ENCODE results near the gene MYO9A.

The MYO9A gene

DNA sequence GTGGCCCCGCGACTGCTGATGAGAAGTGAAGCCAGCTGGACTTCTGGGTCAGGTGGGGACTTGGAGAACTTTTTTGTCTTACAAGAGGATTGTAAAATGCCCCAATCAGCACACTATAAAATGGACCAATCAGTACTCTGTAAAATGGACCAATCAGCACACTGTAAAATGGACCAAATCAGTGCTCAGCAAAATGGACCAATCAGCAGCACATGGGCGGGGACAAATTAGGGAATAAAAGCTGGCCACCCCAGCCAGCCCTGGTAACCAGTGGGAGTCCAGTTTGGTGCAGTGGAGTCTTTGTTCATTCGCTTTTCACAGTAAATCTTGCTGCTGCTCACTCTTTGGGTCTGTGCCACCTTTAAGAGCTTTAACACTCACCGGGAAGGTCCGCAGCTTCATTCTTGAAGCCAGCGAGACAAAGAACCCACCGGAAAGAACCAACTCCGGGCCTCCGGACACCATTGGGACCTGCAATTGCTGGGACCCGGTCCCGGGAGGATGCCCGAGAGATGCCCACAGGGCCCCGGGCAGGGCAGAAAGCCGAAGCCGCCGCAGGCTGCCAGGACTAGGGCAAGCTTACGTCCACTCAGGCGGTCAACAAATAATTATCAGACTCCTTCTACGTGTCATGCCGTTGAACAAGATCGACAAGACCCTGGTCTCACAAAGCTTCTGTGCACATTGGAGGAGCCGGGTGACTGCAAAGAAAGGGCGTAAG is 315.9 kb downstream of the MYO9A start:
- no peak for DNase-seq (ENCODE audit: low read depth)
- H3K4me3 ChIP-seq (ENCODE audit: low read depth, low read length) = no peak overlapping the region
- TF ChIP-seq, protein P1, sequence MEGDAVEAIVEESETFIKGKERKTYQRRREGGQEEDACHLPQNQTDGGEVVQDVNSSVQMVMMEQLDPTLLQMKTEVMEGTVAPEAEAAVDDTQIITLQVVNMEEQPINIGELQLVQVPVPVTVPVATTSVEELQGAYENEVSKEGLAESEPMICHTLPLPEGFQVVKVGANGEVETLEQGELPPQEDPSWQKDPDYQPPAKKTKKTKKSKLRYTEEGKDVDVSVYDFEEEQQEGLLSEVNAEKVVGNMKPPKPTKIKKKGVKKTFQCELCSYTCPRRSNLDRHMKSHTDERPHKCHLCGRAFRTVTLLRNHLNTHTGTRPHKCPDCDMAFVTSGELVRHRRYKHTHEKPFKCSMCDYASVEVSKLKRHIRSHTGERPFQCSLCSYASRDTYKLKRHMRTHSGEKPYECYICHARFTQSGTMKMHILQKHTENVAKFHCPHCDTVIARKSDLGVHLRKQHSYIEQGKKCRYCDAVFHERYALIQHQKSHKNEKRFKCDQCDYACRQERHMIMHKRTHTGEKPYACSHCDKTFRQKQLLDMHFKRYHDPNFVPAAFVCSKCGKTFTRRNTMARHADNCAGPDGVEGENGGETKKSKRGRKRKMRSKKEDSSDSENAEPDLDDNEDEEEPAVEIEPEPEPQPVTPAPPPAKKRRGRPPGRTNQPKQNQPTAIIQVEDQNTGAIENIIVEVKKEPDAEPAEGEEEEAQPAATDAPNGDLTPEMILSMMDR (IDR thresholded peaks at IDR 0.05; ENCODE audit: low read depth, low read length, missing control alignments) = no peak
- in situ Hi-C loops (cut with HindIII; ENCODE audit: low sequenced_read_pairs) = no loop called here

DNA sequence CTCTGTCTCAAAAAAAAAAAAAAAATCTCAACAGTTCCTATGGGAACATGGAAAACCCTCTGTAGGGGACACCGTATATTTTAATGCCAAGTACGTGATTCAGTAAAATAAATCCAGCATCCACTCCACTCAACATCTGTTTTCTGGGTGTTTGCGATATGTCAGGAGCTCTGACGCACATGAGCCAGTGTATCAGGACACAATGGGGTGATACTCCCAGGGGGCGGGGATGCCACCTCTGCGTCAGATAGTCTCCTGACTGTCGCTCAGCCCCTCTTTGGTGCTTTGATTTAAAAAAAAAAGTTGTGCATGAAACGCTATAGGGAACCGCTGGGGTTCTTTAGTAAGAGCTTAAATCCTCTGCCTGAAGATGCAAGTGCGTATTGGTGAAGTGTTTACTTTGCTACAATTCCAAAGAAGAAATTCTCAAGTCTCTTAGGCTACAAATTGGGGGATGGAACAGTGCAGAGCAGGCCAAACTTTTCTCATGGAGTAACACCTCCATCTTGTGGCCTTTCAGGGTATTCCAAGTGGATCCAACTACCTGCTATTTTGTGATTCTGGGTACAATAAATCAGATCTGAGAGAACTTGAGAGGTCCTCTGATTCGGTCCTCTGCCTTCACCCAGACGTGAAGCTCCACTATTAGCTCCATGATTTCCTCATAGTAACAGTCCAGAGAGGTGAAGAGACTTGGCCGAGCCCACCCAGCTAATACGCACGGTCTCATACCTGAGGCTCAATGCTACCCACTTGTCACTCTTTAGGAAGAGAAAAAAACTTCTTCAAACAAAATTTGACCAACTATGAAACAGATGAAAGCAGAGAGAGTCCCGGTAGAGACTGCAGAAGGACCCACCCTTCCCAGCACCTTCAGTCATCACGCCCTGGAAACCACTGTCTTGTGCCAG is 316.9 kb downstream of the MYO9A start:
- peak; percentile 81 for DNase-seq (ENCODE audit: low read depth)
- TF ChIP-seq, protein P1 (IDR thresholded peaks at IDR 0.05; ENCODE audit: low read depth, low read length, missing control alignments) = peak; percentile 84
- no peak overlapping the region for H3K4me3 ChIP-seq (ENCODE audit: low read depth, low read length)
- in situ Hi-C loops (cut with HindIII; ENCODE audit: low sequenced_read_pairs) = no loop called here

GRCh38 chr15:71800190-71800589 is 317.8 kb downstream of the MYO9A start:
- DNase-seq (ENCODE audit: low read depth) = no peak
- TF ChIP-seq, protein P1 (IDR thresholded peaks at IDR 0.05; ENCODE audit: low read depth, low read length, missing control alignments) = no peak
- no peak overlapping the region for H3K4me3 ChIP-seq (ENCODE audit: low read depth, low read length)
- in situ Hi-C loops (cut with HindIII; ENCODE audit: low sequenced_read_pairs) = no loop called here

DNA sequence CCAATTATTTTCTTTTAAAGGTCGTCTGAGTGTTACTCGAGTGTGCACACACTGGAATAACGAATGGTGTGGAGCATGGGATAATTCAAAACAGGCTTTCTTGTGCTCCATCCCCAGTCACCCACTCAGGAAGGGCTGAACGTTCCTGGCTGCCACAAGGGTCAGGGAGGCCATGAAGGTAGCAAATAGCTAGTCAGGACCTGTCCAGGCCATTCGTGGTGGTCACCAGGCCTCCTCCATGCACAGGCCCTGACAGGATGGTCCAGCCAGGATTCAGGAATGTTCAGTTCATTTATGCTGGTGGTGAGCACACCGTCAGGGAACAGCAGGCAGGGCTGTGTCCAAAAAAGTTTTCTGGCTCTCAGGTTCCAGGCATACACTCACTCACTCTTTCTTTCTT is 319.3 kb downstream of the MYO9A start:
- in situ Hi-C loops (cut with HindIII; ENCODE audit: low sequenced_read_pairs) = no loop called here
- DNase-seq (ENCODE audit: low read depth) = no peak
- no peak overlapping the region for H3K4me3 ChIP-seq (ENCODE audit: low read depth, low read length)
- TF ChIP-seq, protein P1 (IDR thresholded peaks at IDR 0.05; ENCODE audit: low read depth, low read length, missing control alignments) = no peak

- no peak overlapping the region for H3K4me3 ChIP-seq (ENCODE audit: low read depth, low read length)
- in situ Hi-C loops (cut with HindIII; ENCODE audit: low sequenced_read_pairs) = no loop called here
- DNase-seq (ENCODE audit: low read depth) = no peak
- TF ChIP-seq, protein P1 (IDR thresholded peaks at IDR 0.05; ENCODE audit: low read depth, low read length, missing control alignments) = no peak
Measured at GRCh38 chr15:71792521-71792920, 325.4 kb downstream of the MYO9A start.

- TF ChIP-seq, protein P1 (IDR thresholded peaks at IDR 0.05; ENCODE audit: low read depth, low read length, missing control alignments) = no peak
- DNase-seq (ENCODE audit: low read depth) = no peak
- in situ Hi-C loops (cut with HindIII; ENCODE audit: low sequenced_read_pairs) = no loop called here
- no peak overlapping the region for H3K4me3 ChIP-seq (ENCODE audit: low read depth, low read length)
Measured at GRCh38 chr15:71791975-71792374, 326.0 kb downstream of the MYO9A start.

All from astrocyte of the cerebellum (primary cell).